ENCODE data around the gene GSTO2.

The GSTO2 gene

DNA sequence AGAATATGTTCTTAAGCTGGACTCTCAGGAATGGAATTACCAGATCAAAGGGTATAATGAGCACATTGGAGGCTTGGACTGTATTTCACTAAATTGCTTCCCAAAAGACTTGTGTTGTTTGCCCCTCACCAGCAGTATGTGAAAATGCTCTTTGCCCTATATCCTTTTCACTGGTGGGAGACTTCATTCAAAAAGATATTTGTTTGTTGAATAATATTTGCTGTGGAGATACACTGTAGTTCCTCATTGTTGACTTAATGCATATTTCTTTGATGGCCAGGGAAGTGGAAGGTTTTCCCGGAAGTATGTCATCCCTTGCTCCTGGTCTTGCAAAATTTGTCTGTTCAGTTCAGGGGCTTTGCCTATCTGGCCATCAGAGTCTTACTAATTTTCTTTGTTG, 19.4 kb downstream of the GSTO2 start:
- TF ChIP-seq GATA2 (IDR thresholded peaks at IDR 0.05; ENCODE audit: low read depth, low read length) (no peak), GATA3 (IDR thresholded peaks at IDR 0.05; ENCODE audit: low read depth, low read length) (no peak)

- no peak for TF ChIP-seq GATA2 (IDR thresholded peaks at IDR 0.05; ENCODE audit: low read depth, low read length)
- no peak for TF ChIP-seq GATA3 (IDR thresholded peaks at IDR 0.05; ENCODE audit: low read depth, low read length)
These were observed 22.5 kb downstream of the GSTO2 start for GRCh38 chr10:104291439-104291951.

GRCh38 chr10:104293011-104293410, 24.0 kb downstream of the GSTO2 start:
- TF ChIP-seq GATA3 (IDR thresholded peaks at IDR 0.05; ENCODE audit: low read depth, low read length) (no peak), GATA2 (IDR thresholded peaks at IDR 0.05; ENCODE audit: low read depth, low read length) (no peak)

GRCh38 chr10:104293781-104294321, 24.9 kb downstream of the GSTO2 start:
- no peak for TF ChIP-seq GATA3 (IDR thresholded peaks at IDR 0.05; ENCODE audit: low read depth, low read length)
- no peak for TF ChIP-seq GATA2 (IDR thresholded peaks at IDR 0.05; ENCODE audit: low read depth, low read length)

- no peak for TF ChIP-seq GATA2 (IDR thresholded peaks at IDR 0.05; ENCODE audit: low read depth, low read length)
- TF ChIP-seq GATA3 (IDR thresholded peaks at IDR 0.05; ENCODE audit: low read depth, low read length) = no peak
These were observed 27.9 kb downstream of the GSTO2 start for GRCh38 chr10:104296687-104297436.

DNA sequence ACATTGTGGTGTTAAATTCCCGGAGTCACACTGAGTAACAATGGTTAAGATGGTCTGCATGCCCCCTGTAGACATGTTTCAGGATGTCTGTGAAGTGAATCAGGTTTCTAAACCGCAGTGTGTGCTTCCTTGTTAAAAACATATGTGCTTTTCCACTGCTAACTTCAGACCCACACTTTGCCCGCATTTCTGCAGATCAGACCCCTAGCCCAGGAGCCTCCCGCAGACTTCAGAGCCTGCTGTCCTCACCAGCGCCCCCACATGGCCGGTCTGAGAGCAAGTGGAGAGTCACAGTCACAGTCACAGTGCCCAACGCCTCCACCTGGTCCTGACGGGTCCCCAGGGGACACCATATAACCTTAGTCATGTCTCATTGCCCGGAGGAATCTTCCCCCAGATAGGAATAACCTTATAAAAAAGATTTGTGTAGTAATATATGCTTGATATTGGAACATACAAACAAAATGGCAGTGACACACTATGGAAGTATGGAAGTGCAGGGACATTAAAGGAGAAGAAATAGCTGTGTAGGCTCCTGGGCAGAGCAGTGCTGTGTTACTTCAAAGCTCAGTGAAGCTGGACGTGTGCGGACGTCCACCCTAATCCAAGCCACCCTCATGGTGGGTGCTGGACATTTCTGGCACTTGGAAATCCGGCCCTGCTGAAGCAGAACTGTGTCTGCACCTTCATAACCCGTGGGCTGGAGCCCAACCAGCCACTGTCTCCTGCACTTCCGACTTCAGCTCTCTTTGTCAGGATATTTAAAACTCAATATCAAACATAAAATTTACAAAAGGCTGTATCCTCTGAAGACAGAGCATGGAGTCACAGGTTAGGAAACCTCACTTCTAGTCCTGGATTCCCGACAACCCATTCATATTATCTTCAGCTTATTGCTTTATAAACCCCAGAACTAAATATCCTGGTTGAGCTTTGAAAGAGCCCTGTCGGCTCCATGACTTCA, 29.0 kb downstream of the GSTO2 start:
- TF ChIP-seq GATA2 (IDR thresholded peaks at IDR 0.05; ENCODE audit: low read depth, low read length) (no peak), GATA3 (IDR thresholded peaks at IDR 0.05; ENCODE audit: low read depth, low read length) (no peak)

DNA sequence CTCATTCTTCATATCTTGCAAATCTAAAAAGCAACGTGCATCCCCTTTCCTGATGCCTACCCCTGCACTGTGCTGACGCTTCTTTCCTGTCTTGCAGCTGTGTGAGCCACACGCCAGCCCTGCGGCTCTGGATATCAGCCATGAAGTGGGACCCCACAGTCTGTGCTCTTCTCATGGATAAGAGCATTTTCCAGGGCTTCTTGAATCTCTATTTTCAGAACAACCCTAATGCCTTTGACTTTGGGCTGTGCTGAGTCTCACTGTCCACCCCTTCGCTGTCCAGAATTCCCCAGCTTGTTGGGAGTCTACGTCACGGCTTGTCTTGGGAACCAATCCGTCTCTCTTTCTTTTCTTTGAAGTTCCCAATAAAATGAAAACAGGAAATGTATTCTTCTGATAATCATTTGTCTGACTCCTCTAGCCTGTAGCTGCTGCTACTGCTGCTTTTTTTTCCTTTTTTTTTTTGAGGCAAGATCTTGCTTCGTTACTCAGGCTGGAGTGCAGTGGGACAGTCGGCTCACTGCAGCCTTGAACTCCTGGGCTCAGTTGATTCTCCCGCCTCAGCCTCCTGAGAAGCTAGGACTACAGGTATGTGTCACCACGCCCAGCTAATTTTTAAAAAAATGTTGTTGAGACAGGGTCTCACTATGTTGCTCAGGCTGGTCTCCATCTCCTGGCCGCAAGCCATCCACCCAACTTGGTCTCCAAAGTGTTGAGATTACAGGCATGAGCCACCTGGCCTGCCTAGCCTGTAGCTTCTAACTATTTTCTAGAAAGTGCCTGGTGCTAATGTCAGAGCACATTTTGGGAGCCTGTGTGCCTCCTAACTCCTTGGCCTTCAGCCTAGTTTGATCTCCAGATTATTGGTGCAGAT, 30.3 kb downstream of the GSTO2 start:
- peak; percentile 57 for TF ChIP-seq GATA2 (IDR thresholded peaks at IDR 0.05; ENCODE audit: low read depth, low read length)
- TF ChIP-seq GATA3 (IDR thresholded peaks at IDR 0.05; ENCODE audit: low read depth, low read length) = 0 out of 2 replicates have a peak, but pooled peaks have one; percentile 44

GRCh38 chr10:104300002-104300735, 31.2 kb downstream of the GSTO2 start:
- TF ChIP-seq GATA3 (IDR thresholded peaks at IDR 0.05; ENCODE audit: low read depth, low read length) (no peak), GATA2 (IDR thresholded peaks at IDR 0.05; ENCODE audit: low read depth, low read length) (no peak)

DNA sequence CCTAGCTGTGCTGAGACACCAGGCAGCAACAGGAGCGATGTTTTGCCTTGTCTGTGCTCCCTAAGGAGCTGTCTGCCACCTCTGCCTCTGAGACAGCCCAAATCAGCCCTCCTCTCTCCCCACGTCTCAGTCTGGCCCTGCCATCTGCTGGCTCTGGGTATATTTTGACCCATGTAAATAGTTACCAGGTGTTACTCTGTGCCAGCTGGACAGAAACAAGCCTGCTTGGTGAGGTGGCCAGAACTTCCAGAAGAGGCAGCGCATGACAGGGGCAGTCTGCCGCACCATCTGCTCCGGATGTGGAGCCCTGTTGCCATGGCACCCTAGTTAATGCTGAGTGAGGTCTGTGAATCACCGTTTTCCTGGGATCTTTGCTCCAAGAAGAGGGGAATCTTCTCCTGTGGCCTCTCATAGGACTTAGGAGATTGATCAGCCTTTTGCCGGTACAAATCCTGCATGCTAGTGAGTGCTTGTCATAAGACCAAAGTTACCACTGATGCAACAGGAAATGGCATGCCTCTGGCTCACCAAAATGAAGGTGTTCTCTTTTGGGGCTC, 31.8 kb downstream of the GSTO2 start:
- TF ChIP-seq GATA3 (IDR thresholded peaks at IDR 0.05; ENCODE audit: low read depth, low read length) = no peak
- no peak for TF ChIP-seq GATA2 (IDR thresholded peaks at IDR 0.05; ENCODE audit: low read depth, low read length)

DNA sequence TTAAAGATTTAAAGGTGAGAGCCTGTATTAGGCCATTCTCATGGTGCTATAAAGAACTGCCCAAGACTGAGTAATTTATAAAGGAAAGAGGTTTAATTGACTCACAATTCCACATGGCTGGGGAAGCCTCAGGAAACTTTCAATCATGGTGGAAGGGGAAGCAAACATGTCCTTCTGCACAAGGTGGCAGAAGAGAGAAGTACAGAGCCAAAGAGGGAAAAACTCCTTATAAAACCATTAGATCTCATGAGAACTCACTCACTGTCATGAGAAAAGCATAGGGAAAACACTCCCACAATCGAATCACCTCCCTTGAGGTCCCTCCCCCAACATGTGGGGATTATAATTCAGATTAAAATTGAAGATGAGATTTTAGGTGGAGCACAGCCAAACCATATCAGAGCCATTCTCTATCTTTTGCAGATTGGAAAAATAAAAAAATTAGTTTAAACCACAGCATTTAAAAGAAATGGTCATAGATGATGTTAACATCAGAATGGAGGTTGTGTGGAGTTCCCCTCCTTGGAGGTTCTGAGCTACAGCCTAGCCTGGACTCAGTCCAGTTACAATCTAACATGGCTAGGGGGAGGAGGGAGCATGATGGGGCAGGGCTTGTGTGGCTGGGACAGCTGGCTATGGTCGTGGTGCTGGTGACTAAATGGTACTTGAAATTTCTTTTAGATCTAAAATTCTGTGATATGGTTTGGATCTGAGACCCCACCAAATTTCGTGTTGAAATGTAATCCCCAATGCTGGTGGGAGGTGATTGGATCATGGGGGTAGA, 33.1 kb downstream of the GSTO2 start:
- TF ChIP-seq GATA2 (IDR thresholded peaks at IDR 0.05; ENCODE audit: low read depth, low read length) (no peak), GATA3 (IDR thresholded peaks at IDR 0.05; ENCODE audit: low read depth, low read length) (no peak)

- TF ChIP-seq GATA2 (IDR thresholded peaks at IDR 0.05; ENCODE audit: low read depth, low read length) (no peak), GATA3 (IDR thresholded peaks at IDR 0.05; ENCODE audit: low read depth, low read length) (no peak)
These were observed 34.8 kb downstream of the GSTO2 start for GRCh38 chr10:104303594-104304355.
